Measurements from ENCODE around the gene GAL3ST2.
A peak's percentile ranks its signal among the peaks of the same experiment; 100 is the strongest.
"Not testable (repeated sequence)": the region's sequence is repeated elsewhere in the genome, so short reads cannot be mapped to it uniquely, and the experiment has no call there.

The GAL3ST2 gene

DNA sequence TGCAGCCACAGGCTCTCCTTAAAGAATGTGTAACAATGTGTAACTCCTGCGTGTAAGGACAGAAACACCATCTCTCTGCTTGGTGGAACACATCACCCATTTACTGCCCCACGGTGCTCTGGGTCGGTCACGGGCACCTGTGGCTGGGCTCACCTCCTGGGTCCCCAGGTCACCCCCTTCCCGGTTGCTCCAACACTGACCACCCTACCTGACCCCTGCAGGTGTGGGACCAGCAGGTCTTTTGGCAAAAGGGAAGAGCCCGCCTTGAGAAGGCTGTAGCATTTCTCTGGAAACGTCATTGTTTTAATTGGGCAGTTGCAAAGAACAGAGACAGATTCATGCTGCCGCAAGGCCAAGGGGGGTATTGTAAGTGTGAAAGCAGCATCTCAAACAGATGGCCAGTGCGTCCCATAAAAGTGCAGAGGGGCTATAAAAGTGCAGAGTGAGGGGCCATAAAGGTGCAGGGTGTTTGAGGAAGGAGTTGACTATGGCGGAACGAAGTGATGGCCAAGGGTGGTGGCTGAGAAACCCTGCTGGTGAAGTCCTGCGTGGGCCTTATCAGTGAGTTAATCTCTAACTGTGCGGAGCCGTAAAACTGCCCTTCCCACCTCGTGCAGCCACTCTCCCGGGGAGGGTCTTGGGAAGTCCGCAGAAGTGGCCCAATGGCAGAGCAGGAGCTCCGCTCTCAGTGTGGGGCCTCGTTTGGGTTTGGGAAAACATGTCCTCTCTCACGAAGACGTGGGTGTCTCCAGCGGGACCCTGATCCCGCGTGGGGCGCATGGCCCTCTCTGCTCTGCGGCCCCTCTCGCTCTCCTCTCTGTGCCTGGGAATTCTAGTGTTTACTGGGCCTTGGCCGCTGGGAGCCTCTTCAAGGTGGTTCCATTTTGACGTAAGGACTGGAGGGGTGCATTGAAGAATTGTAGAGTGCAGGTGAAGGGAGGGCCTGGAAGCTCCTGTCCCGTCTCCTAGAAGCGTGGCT, 18.7 kb downstream of the GAL3ST2 start:
- no peak for DNase-seq (ENCODE audit: low spot score)

DNA sequence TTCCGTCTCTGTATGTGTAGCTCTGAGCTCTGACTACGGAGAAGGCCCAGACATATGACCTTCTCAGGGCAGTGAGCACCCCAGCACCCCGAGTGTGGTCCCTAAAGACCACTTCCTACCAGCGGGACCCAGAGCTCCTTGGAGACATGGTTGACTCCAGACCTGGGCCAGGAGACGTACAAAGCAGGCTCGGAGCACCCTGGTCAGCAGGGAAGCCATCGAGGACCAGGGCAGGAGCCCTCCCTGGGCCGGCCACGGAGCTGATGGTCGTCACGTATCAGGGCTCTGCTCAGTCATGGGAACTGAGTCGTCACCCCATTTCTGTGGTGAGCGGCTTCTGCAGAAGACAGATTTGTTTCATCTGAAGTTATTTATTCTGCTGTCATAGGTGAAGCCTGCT, 19.6 kb downstream of the GAL3ST2 start:
- DNase-seq (ENCODE audit: low spot score) = no peak

DNA sequence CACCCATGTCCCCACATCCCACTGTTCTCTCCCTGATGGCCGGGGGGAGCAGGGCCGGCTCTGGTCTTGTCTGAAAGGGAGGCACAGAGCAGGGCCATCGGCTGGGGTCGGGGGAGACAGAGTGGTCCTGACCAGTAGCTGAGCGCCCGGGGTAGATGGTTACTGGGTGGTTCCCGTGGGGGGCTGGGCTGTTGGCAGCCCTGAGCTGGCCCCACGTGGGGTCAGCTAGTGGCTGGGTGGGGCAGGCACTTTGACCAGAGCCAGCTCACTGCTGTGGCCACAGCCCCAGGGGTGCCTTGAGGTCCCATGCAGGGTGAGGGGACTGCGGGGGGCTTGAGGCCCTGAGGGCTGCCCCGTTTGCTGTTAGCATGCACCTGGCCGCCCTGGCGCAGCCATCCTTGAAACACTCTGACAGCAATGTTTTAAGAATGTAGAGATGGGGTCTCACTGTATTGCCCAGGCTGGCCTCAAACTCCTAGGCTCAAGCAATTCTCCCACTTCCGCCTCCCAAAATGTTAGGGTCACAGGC, 20.1 kb downstream of the GAL3ST2 start:
- no peak for DNase-seq (ENCODE audit: low spot score)

DNA sequence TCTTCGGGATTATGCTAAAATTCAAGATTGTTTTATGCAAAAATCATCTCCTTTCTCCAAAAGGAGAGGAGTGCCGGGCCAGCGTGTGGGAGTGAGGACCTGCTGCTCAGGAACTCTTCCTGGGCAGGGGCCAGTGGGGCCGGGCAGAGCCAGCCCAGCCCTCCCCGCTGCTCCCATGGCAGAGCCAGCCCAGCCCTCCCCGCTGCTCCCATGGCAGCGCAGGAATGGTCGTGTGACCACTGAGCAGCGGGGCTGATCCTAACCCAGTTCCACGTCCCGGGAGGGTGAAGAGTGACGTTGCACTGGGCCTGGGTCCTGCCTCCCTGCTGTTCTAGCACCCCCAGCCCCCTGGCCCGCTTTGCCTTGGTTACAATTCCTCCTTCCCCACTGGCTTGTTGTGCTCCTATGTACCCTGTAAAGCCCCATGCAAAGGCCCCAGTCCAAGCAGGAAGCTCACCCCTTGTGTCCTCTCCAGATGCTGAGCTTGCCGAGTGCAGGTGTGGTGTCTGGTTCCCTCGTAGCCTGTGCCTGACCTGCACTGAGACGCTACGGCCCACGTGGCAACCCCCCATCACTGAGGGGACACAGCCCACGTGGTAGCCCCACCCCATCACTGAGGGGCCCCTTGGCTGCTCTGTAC, 20.9 kb downstream of the GAL3ST2 start:
- DNase-seq (ENCODE audit: low spot score) = no peak

GRCh38 chr2:241798081-241798630, 21.5 kb downstream of the GAL3ST2 start:
- DNase-seq (ENCODE audit: low spot score) = no peak

DNA sequence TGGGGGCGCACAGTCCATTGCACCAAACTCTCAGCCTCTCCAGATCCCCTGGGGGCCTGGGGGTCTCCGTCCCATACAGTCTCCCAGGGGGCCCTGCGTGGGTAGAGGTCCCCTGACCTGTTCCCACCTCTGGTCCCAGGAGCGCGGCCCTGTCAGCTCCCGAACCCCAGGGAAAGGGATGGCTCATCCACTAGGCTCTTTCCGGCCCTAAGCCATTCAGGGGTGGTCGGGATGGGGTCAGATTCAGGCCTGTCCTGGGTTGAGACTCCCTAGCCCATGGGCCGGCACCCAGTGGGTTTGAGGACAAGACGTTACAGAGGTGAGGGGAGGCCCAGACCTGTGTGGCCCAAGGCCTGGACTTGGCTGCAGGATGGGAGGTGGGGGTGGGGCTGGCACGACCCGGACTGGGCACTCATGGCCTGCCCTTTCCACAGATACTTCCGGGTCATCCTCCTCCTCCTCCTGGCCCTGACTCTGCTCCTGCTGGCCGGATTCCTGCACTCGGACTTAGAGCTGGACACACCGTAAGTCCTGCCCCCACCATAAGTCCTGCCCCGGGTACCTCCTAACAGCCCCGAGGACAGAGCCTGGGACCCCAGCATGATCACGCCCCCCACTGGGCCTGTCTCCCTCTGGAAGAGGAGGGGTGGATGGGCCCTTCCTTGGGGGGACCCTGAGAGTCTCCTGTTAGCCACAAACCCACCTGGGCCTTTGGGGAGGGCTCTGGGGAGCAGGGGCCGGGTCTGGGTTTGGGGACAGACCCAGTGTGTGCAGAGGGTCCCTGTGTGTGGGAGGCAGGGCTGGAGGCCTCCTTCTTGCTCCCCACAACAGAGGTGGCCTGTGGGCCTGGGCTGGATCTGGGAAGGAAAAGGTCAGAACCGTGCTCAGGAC, 22.3 kb downstream of the GAL3ST2 start:
- no peak for DNase-seq (ENCODE audit: low spot score)

GRCh38 chr2:241799522-241800197, 23.0 kb downstream of the GAL3ST2 start:
- no peak for DNase-seq (ENCODE audit: low spot score)

DNA sequence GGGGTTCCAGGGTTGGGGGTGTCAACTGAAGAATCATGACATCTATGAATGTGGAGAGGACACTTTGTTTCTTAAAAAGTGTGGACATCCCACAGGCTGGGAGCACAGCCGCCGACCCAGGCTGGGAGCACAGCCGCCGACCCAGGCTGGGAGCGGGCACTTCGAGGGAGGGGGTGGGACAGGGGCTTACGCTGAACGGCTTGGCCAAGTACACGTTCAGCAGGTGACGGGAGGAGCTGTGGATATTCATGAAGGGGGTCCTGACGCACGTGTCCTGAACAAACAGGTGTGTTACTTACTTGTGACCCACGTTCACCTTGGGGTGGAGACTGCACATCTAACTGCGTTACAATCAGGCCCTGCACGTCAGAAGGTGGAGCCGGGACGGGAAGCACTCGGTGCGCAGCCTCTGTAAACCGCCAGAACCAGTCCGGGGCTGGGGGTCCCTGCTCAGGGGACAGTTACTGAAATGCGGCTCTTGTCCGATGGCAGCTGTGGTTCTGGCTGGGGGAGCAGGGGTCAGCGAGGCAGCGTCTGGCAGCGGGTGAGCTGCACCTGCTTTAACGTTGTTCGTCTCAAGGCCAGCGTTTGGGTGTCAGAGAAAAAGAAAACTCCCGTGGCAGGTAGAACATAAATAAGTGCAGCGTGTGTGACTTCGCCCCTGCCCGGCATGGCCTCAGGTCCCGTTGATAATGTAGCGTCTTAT, 23.7 kb downstream of the GAL3ST2 start:
- not testable (repeated sequence) for DNase-seq (ENCODE audit: low spot score)

GRCh38 chr2:241801611-241802420, 25.2 kb downstream of the GAL3ST2 start:
- no peak for DNase-seq (ENCODE audit: low spot score)

- no peak for DNase-seq (ENCODE audit: low spot score)
Observed at GRCh38 chr2:241802421-241803318, 26.0 kb downstream of the GAL3ST2 start.

GRCh38 chr2:241803387-241804325, 27.0 kb downstream of the GAL3ST2 start:
- DNase-seq (ENCODE audit: low spot score) = peak; percentile 43

DNA sequence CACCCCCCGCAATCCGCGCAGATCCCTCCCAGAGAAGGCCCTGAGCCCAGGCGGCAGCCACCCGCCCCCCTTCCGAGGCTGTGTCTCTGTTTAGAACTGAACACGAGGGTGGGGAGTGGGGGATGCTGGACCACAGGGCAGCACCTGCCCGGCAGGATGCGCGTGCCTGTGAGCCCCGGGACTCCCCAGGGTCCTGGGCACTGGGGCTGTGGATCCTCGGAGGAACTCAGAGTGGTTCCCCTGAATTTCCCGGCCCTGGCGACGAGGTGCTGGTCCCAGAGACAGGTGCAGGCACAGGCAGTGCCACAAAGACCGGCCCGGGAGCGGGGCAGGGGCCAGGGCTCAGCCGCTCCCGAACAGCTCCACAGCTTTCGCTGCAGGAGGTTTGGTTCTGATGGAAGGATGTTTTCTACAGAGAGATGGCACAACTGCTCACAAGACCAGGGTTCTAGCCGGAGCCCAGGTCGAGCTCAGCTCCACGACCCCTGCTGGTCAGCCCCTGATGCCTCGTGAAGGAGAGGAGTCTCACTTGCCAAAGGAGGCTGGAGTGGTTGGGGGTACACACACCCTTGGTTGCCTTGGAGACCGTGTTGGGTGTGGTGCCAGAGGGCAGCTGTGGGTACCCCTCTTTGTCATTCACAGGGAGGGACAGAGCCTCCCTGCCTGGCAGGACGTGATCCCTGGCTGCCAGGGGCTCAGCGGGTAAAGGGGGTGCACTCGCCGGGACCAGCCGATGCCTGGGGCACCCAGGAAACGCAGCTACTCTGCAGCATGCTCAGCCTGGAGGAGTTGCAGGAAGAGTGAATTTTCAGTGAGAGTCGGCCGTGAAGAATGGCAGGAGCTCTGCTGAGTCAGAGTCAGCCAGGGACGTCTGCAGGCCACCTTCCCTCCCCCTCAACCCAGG, 28.0 kb downstream of the GAL3ST2 start:
- DNase-seq (ENCODE audit: low spot score) = peak; percentile 9

DNA sequence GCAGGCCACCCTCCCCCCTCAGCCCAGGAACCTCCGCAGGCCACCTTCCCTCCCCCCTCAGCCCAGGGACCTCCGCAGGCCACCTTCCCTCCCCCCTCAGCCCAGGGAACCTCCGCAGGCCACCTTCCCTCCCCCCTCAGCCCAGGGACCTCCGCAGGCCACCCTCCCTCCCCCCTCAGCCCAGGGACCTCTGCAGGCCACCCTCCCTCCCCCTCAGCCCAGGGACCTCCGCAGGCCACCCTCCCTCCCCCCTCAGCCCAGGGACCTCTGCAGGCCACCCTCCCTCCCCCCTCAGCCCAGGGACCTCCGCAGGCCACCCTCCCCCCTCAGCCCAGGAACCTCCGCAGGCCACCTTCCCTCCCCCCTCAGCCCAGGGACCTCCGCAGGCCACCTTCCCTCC, 29.6 kb downstream of the GAL3ST2 start:
- DNase-seq (ENCODE audit: low spot score) = not testable (repeated sequence)

DNA sequence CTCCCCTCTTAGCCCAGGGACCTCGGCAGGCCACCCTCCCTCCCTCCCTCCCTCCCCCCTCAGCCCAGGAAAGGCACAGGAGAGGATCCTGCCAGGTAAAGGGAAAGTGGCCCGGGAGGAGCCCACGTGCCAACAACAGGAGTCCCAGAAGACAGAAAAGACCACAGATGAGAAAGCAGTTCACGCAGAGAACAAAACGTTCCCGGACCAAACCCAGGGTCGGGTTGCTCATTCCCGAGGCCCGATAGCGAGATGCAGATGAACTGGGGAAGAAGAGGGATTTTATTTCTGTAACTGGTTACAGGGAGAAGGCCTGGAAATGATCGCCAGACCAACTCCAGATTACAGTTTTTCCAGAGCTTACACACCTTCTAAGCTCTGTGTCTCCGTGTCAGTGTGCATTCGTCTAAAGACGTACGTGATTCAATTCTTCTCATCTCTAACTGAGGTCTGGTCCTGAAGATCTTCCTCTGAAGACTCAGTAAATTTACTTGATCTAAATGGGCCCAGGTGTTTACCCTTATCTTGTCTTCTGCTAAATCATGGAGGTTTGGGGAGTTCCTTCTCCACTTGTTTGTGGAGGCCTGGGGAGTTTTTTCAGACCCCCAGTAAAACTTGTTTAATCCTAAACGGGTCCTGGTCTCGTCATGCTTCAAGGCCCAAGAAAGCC, 31.6 kb downstream of the GAL3ST2 start:
- no peak for DNase-seq (ENCODE audit: low spot score)

DNA sequence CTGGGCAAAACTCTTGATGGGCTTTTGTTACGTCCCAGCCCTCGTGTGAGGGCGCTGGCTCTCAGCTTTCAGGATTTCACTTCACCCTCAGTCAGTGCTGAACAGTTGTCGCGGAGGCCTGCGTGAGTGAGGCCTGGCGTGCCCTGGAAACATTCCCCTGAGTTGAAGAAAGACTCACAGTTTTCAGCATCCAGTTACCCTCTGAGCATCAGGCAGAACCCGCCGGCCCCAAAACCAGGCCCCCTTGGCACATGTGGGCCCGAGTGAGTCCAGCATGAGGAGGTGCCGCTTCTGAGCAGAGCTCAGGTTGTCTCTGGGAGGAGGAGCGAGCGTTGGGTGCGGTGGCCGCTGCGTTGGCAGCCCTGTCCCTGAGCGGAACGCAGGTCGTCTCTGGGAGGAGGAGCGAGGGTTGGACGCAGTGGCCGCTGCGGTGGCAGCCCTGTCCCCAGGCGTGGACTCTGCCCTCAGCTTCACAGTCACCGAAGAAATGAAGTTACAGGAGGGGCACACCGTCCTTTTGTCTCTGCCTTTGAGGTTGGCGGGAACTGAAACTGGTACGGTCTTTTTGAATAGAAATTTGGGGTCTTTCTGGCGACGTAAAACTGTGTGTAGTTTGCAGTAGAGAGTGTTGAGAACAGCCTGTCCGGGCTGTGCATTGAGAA, 32.2 kb downstream of the GAL3ST2 start, which contains the start of gene NEU4:
TSS of gene NEU4 (plus strand) at position 473 of the 662 bp plus-strand sequence. CDS start 5,292 bp downstream, outside the sequence.
- DNase-seq (ENCODE audit: low spot score) = no peak

All from CD4-positive, alpha-beta T cell treated with Interleukin-15 for 4 hours (primary cell).